HL-60 (cell line): ENCODE data around the gene MSH3.

ENCODE experiments used
- CTCF ChIP-seq: IDR thresholded peaks from one replicate; pipeline ENCODE4 v1.5.1; 2011; ENCODE audit warnings: low read length, control low read depth, inconsistent platforms; ENCODE audit not compliant: insufficient read depth
- GABPA ChIP-seq: IDR thresholded peaks from 2 replicates; pipeline ENCODE4 v1.6.1; 2012; ENCODE audit warnings: low read depth
- POLR2AphosphoS5 ChIP-seq: IDR thresholded peaks from 2 replicates; pipeline ENCODE4 v1.6.1; 2012; ENCODE audit warnings: low read depth
- REST ChIP-seq: IDR thresholded peaks from 2 replicates; pipeline ENCODE4 v1.6.1; 2012; ENCODE audit warnings: low read depth; ENCODE audit not compliant: insufficient replicate concordance
- SPI1 ChIP-seq: IDR thresholded peaks from 2 replicates; pipeline ENCODE4 v1.6.1; 2012; ENCODE audit warnings: low read depth, mild to moderate bottlenecking, borderline replicate concordance

GRCh38 chr5:80917631-80918030 lies 263.2 kb downstream of the MSH3 start:
- TF ChIP-seq CTCF (no peak), REST (no peak), POLR2AphosphoS5 (no peak), SPI1 (no peak), GABPA (no peak)
